MCF 10A (cell line): ENCODE measurements around the gene HAL. TPM values are rescaled to one million over a fixed set of nuclear protein-coding genes. Genes with fewer than 3 reads are reported as not detected.
A peak's percentile ranks its signal among the peaks of the same experiment; 100 is the strongest.

Experiments
- BruUV-seq: library from RNA; stranded (reverse); fragments of 400-500 nt; replicated peaks from 2 replicates; lab custom pipeline; 2021; lab: Mats Ljungman, UMichigan
- CTCF ChIA-PET: fragments of 300-600 bp; sonication (Branson Sonifier 250); formaldehyde crosslinking; extraction: SDS; loops from one replicate; lab custom pipeline; 2021; ENCODE audit warnings: antibody characterized with exemption, inconsistent platforms; lab: Yijun Ruan, JAX
- POLR2A ChIA-PET: fragments of 300-600, 350-650 bp; sonication (Branson Sonifier 250); formaldehyde crosslinking; extraction: SDS; loops from one replicate; lab custom pipeline; 2020; ENCODE audit warnings: antibody characterized with exemption, inconsistent platforms; lab: Yijun Ruan, JAX
- DNase-seq: peaks from one replicate; pipeline ENCODE4 v3.0.0-alpha.2; 2018; ENCODE audit not compliant: unreplicated experiment
- H3K27ac Mint-ChIP-seq: one replicate; pipeline ENCODE4 v1.8.0; 2022; ENCODE audit warnings: mild to moderate bottlenecking, low read depth, mixed read lengths; ENCODE audit not compliant: unreplicated experiment
- H3K27me3 Mint-ChIP-seq: one replicate; pipeline ENCODE4 v1.8.0; 2022; ENCODE audit warnings: mixed read lengths; ENCODE audit not compliant: insufficient read depth, unreplicated experiment
- H3K36me3 Mint-ChIP-seq: one replicate; pipeline ENCODE4 v1.8.0; 2022; ENCODE audit warnings: mild to moderate bottlenecking, moderate library complexity, mixed read lengths; ENCODE audit not compliant: insufficient read depth, unreplicated experiment
- H3K4me1 Mint-ChIP-seq: one replicate; pipeline ENCODE4 v1.8.0; 2022; ENCODE audit warnings: mixed read lengths; ENCODE audit not compliant: insufficient read depth, unreplicated experiment
- H3K4me3 Mint-ChIP-seq: one replicate; pipeline ENCODE4 v1.8.0; 2022; ENCODE audit warnings: mild to moderate bottlenecking, moderate library complexity, mixed read lengths; ENCODE audit not compliant: unreplicated experiment
- H3K9me3 Mint-ChIP-seq: one replicate; pipeline ENCODE4 v1.8.0; 2022; ENCODE audit warnings: mixed read lengths; ENCODE audit not compliant: unreplicated experiment
- intact Hi-C: fragments of 100-400 bp; cut with micrococcal nuclease; formaldehyde crosslinking; loops from 2 replicates; pipeline ENCODE4 v1.14.1; 2022
- total RNA-seq: library from RNA; stranded (reverse); gene quantifications from 2 replicates; pipeline ENCODE4 v1.2.3, GENCODE V29; 2022
- TF ChIP-seq, protein P1 (sequence below): fragments of 200-600 bp; IDR thresholded peaks from one replicate; pipeline ENCODE4 v1.8.0; 2022; ENCODE audit warnings: antibody characterized with exemption, mild to moderate bottlenecking; ENCODE audit not compliant: unreplicated experiment

Gene HAL
- total RNA-seq, 1 experiment from 2014 or later: 1.1 TPM

DNA sequence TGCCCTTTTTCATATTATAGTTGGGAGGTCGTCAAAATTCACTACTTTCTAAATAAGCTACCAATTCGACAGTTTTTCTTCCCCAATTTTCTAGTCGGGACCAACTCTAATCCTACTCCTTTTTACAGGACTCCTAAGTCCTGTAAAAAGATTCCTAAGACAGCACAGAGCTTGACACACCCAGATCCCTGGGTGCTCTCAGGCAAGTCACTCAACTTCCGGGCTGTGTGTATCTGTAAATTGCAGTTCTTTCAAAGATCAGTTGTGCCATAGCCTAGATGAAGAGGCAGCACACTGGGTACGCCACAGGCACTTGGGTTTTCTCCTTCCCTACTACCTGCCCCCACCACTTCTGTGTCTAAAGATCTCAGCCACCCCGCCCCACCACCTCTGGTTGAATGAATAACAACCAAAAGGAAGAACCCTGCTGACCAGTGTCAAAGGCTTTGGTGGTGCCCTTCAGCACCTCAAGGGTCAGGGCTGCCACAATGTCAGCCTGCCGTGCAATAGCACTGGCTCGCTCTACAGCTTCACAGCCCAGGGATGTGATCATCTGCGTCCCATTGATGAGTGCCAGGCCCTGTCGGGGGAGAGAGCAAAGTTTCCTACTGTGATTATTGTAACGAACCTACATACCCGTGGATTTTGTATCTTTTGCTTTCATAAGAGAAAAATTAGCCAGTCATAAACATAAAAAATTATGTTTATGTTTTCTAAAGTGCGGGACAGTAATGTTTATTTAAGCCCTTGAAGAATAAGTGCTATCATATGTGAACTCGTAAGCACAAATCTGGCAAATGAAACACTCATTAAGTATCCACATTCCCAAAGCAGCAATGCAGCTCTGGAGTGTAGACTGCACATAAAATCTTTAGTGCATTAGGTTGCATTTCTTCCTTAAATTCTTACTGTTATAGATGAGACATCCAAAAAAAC, 9.2 kb downstream of the HAL start:
- H3K27ac Mint-ChIP-seq: no peak overlapping the region
- H3K4me3 Mint-ChIP-seq: no peak overlapping the region
- no peak for DNase-seq
- TF ChIP-seq, protein P1, sequence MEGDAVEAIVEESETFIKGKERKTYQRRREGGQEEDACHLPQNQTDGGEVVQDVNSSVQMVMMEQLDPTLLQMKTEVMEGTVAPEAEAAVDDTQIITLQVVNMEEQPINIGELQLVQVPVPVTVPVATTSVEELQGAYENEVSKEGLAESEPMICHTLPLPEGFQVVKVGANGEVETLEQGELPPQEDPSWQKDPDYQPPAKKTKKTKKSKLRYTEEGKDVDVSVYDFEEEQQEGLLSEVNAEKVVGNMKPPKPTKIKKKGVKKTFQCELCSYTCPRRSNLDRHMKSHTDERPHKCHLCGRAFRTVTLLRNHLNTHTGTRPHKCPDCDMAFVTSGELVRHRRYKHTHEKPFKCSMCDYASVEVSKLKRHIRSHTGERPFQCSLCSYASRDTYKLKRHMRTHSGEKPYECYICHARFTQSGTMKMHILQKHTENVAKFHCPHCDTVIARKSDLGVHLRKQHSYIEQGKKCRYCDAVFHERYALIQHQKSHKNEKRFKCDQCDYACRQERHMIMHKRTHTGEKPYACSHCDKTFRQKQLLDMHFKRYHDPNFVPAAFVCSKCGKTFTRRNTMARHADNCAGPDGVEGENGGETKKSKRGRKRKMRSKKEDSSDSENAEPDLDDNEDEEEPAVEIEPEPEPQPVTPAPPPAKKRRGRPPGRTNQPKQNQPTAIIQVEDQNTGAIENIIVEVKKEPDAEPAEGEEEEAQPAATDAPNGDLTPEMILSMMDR: no peak
- no peaks in the 10 kb centered on the region for H3K27me3 Mint-ChIP-seq
- CTCF ChIA-PET: interaction anchor here (0.7 to 1.0 kb wide), 3 partner anchors 11 to 32 kb away, joined by 3 read pairs; no protein-coding TSS in a partner anchor
- peaks cover 5% of the 10 kb centered on the region for H3K4me1 Mint-ChIP-seq
- H3K36me3 Mint-ChIP-seq: no peaks in the 10 kb centered on the region
- no TSS peak for BruUV-seq
- POLR2A ChIA-PET: no interaction called here
- no peaks in the 10 kb centered on the region for H3K9me3 Mint-ChIP-seq
- intact Hi-C loops: no loop called here

DNA sequence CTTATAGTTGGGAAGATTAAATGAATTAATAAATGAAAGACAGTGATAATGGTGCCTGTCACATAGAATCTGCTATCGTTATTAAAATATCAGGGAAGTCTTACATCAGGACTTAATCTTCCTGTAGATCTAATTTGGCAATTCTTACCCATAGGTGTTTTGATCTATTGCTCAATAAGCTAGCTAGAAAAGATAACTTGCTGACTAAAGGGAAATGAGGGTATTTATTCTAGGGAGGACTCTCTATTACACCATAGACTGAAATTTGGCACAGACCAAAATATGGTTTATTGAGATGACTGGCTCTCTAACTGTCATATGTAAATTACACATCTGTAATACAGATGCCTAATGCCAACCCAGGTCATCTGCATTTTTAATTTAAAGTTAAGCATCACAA, 11.5 kb downstream of the HAL start:
- ChIA-PET CTCF (interaction anchor here (0.7 to 1.6 kb wide), 2 partner anchors 13 to 1416 kb away, joined by 3 to 5 read pairs; no protein-coding TSS in a partner anchor), POLR2A (interaction anchor here (0.7 to 1.0 kb wide), 2 partner anchors 13 to 1592 kb away, joined by 3 to 4 read pairs; no protein-coding TSS in a partner anchor)
- no peak overlapping the region for H3K4me3 Mint-ChIP-seq
- no peaks in the 10 kb centered on the region for H3K27me3 Mint-ChIP-seq
- TF ChIP-seq, protein P1: no peak
- H3K27ac Mint-ChIP-seq: no peak overlapping the region
- intact Hi-C loops: no loop called here
- no TSS peak for BruUV-seq
- H3K9me3 Mint-ChIP-seq: no peaks in the 10 kb centered on the region
- peaks cover 5% of the 10 kb centered on the region for H3K4me1 Mint-ChIP-seq
- H3K36me3 Mint-ChIP-seq: no peaks in the 10 kb centered on the region
- peak; percentile 24 for DNase-seq

DNA sequence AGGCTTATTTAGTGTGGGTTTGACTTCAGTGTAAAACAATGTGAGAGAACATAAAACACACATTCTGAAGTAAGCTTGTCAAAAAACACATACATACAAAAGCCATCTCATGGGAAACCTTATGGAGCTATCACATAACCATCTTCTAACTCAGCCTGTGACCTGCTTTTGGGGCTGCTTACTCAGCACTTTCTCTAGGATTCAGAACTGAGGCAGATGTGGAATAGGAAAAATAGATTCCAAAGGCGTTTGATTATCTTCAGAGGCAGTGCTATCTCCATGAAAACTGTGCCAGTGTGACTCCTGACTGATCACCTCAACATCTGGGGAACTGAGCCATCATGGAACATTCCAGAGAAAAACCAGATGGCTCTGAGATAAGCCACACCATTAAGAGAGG, 13.5 kb downstream of the HAL start:
- H3K9me3 Mint-ChIP-seq: no peaks in the 10 kb centered on the region
- TF ChIP-seq, protein P1: no peak
- no peaks in the 10 kb centered on the region for H3K36me3 Mint-ChIP-seq
- ChIA-PET POLR2A (no interaction called here), CTCF (interaction anchor here (0.7 to 0.8 kb wide), 2 partner anchors 11 to 16 kb away, joined by 3 to 5 read pairs; no protein-coding TSS in a partner anchor)
- no TSS peak for BruUV-seq
- peaks cover 5% of the 10 kb centered on the region for H3K4me1 Mint-ChIP-seq
- no peak overlapping the region for H3K4me3 Mint-ChIP-seq
- H3K27me3 Mint-ChIP-seq: no peaks in the 10 kb centered on the region
- no peak overlapping the region for H3K27ac Mint-ChIP-seq
- intact Hi-C loops: no loop called here
- DNase-seq: no peak

DNA sequence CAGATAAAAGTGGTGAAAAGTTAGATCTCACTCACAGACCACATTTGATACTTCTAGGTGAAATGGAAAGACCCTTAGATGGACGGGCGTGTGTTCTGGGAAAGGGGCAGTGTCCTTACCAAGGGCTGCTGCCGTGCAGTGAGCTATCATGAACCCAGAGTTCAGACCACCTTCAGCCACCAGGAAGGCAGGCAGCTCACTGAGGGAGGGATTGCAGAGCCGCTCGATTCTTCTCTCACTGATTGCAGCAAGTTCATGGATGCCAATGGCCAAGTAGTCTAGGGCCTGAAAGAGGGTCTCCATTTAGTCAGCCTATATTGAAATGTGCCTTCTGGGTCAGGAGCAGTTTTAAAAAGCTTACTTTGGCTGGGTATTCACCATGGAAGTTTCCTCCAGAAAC, 15.7 kb downstream of the HAL start:
- Mint-ChIP-seq H3K27ac (no peak overlapping the region), H3K27me3 (no peaks in the 10 kb centered on the region), H3K4me3 (no peak overlapping the region), H3K36me3 (no peaks in the 10 kb centered on the region), H3K9me3 (no peaks in the 10 kb centered on the region), H3K4me1 (peaks cover 5% of the 10 kb centered on the region)
- BruUV-seq: no TSS peak
- intact Hi-C loops: no loop called here
- DNase-seq: no peak
- ChIA-PET POLR2A (no interaction called here), CTCF (interaction anchor here (1.1 to 1.2 kb wide), 2 partner anchors 18 to 62 kb away, joined by 4 to 8 read pairs; no protein-coding TSS in a partner anchor)
- TF ChIP-seq, protein P1: no peak
